RPMI8226 (cell line): Measurements from ENCODE around the gene CITED1.
"Not testable (repeated sequence)": the region's sequence is repeated elsewhere in the genome, so short reads cannot be mapped to it uniquely, and the experiment has no call there.

Source experiments
- DNase-seq: peaks from one replicate; pipeline ENCODE4 v3.0.0-alpha.2; 2015

The CITED1 gene

GRCh38 chrX:72305286-72306084, at the start of gene CITED1:
Gene CITED1, minus strand, starts transcription at chrX:72305914. Its CDS starts 3,045 bp downstream, at chrX:72302869.
- DNase-seq = peak; percentile 25

DNA sequence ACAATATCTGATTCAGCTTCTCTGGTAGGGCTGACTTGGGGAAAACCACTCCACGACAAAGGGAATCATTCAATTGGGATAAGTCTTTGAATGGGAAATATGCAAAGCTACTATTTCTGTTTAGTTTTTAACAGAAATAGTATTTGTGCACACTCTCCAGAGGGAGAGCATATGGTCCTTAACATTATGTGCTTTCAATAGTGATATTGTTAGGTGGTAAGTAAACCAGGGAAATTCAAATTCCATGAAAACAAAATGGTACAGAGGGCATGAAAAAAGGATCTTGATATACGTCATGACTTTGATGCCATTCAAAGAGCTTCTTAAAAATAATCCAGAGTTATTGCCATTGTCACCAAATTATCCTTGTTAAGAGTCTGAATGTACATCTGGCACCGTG, 47.1 kb upstream of the CITED1 start:
- no peak for DNase-seq

DNA sequence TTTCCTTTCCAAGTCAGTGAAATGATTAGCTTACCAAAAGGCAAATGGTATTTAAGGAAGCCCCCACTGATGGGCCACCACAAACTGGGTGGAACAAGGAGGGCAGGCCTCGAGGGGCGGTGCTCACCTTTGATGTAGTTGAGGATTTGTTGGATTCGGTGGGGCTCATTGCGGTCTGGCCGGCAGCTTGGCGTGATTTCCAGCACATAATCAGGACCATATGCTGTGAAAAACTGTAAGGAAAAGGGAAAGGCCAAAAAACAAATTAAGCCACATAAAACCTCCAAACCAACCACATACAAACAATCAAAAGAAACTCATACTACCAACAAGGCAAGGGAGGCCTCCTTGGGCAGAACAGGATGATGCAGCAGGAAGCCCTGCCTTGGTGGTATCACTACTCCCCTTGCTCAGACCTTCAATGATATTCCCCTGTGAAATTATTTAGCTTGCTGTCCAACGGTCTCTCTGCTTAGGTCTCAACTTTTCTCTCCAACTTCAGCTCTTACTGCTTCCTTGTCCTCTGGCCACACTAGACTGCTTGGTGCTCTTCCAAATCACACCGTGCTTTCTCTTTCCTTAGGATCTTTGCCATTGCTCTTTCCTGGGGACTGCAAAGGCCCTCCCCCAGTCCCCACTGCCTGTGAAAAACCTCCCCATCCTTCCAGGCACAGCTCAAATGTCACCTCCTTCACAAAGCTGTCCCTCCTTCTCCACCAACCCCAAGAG, 46.1 kb upstream of the CITED1 start:
- no peak for DNase-seq

DNA sequence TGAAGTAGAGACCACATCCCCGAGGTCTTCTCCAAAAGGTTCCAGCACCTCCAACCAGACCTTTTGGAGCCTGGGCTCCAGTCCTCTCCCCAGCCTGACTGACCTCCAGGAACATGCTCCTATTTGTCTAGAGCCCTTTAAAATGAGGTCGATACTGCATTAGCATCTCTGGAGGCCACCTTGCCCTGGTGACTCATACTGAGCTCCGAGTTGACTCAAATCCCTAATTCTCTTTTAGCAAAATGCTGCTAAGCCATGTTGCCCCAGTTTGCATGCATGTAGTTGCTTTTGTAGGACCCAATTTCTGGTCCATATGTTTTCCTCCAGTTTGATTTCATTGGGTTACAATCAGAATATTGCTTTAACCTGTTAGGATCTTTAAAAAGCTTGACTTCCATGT, 43.5 kb upstream of the CITED1 start:
- no peak for DNase-seq

DNA sequence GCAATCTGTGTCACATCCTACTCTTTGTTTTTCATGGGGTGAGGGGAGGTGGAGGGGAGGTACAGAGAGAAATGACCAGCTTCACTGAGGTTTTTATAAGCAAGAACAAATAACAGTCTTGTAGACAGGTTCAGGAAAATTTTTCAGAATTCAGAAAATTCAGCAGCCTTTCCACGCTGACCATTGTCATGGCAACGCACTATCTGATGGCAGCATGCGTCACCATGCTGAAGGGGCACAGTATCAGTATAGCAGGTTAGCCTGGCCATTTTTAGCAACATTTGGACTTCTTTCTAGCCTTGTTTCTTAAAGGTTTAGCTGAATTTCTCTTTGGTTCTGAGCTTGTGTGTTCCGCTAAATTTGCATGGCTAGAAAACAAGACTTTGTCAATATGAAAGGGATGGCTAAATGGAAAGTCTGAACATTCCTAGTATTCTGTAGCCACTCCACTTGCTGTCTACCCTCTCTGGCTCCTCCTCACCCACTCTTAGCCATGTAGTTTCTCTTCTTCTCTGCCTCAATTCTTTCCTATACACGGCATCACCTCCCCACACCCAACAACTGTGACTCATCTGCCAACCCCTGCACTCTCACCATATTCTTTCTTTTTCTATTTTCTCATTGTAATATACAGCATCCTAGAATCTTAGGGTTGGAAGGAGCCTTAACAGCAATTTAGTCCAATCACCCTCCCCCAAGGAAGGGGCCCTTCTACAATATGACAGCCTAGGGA, 42.7 kb upstream of the CITED1 start:
- DNase-seq = no peak

GRCh38 chrX:72347366-72347765, 41.7 kb upstream of the CITED1 start:
- no peak for DNase-seq

DNA sequence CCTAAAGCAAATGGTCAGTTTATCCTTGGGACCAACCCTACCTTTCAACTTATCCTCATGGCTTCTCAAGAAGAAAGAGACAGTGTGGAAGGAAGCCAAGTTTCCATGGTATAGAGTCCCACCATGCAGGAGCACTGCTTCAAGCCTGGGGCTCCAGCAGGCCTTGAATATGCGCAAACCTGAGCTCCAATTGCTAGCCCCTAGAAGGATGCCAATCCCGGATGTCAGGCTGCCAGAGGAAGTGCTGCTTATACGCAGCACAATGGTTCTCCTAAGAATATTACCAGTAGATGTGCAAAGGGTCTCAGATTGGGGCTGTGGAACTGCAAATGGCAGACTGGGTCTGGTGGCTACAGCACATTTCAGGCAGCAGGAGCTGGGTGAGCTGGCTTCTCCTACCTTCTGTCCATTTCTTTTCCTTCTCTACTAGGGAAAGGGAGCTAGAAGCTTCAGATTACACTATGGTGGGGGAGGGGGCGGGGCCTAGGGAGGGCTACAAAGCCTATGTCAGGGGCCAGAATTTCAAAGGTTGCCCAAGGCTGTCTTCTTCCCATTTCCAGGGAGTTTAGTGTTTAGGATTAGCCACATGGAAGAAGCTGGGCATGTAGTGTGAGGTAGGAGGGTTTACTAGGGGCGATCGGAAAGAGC, 40.7 kb upstream of the CITED1 start:
- DNase-seq = no peak

- DNase-seq = no peak
Measured at GRCh38 chrX:72340626-72341025, 34.9 kb upstream of the CITED1 start.

DNA sequence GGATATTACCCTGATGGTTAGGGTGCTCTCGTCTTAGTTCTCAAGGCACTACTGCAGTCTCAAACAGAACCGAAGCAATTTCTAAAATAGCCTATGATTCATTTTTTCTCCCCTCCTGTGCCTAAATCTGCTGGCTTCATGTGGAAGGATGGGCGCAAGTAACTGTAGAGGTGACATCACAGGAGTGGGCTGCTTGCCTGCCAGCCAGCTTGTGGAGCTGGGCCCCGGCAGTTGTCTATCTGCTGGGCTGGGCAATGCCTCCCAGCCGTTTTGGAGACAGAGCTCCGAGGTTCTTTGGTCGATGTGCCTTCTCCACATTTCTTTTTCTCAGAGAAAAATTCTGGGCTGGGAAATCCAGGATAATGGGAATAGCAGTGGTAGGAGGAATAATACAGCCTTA, 34.3 kb upstream of the CITED1 start:
- no peak for DNase-seq

DNA sequence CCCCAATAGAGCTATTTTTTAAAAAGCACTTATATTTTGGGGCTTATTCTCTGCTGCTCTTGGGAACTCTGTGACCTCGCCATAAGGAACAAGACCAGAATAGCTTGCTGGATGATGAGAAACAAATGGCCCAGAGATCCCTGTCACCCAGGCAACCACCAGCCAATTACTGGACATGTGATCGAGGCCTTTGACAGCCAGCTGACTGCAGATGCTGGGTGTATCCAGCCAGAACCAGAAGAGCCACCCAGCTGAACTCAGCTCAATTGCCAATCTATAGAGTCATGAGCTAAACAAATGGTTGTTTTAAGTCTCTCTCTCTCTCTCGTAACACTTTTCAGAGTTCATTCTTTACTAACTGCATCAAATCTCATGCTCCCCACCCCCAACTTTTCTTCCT, 24.4 kb upstream of the CITED1 start:
- DNase-seq = no peak

GRCh38 chrX:72326605-72327300, 21.0 kb upstream of the CITED1 start:
- DNase-seq = no peak

- DNase-seq = not testable (repeated sequence)
Measured at GRCh38 chrX:72319651-72320050, 13.9 kb upstream of the CITED1 start.

DNA sequence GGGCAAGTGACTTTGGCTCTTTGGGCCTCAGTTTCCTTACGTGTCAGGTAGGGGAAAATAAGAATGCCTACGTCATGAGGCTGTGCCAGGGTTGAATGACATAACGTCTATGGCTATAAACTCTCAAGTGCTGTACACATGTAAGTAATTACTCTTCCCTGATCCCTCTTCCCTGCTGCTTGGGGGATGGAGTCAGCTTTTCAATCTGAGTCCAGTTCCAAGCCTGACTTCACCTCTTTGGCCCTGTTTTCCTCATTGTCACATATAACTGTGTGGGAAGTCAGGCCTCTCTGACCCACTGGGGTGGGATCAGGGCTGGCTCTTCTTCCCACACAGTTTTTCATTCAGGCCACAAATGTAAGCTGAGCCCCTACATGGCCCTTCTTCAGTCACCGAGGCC, 11.4 kb upstream of the CITED1 start:
- no peak for DNase-seq

DNA sequence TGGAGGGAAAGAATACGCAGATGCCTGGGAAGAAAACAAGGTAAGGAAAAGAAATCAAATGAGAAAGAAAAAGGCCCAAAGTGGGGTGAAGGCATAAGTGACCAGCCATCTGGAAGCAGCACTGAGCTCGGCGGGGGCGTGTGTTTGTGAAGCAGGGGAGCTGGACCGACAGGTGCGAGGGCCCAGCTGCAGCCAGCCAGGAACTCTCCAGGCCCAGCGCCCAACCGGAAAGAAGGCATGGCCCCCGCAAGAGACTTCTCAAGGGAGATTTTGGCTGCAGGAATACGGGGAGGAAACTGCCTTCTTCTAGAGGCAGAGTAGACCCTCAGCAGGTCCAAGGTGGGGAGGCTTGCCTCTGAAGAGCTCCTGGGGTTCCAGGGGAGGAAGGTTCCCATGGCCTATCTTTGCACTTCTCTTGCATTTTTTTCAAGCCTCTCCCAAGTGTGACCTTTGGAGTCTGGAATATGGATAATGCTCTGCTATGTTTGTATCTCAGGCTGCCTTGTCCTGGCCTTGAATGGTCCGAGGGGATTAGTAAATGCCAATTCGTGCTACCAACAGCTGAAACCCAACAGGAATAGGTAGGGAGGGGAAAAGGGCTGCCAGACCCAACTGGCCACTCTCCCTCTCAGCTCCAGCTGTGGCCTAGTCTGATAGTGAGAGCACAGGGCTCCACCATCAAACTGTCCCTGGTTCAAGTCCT, 10.8 kb upstream of the CITED1 start:
- DNase-seq = no peak

DNA sequence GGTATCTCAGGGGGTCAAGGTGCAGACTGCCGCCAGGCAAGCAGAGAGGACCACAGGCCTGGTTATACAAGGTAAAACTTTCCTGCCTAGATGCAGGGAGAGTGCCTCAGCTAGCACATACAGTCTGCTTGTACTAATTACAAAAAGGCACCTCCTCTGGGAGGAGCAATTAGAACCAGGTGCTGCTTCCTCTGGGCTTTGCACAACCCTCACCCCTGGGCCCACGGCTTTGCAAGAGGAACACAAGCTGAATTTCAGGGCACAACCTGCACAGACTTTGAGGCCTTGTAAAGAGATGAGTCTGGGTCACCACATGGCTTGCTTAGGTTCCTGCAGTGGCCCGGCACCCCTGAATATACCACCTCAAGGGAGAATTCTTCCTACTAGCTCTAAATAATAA, 9.2 kb upstream of the CITED1 start:
- no peak for DNase-seq

- DNase-seq = no peak
Measured at GRCh38 chrX:72313707-72314641, 8.3 kb upstream of the CITED1 start.

DNA sequence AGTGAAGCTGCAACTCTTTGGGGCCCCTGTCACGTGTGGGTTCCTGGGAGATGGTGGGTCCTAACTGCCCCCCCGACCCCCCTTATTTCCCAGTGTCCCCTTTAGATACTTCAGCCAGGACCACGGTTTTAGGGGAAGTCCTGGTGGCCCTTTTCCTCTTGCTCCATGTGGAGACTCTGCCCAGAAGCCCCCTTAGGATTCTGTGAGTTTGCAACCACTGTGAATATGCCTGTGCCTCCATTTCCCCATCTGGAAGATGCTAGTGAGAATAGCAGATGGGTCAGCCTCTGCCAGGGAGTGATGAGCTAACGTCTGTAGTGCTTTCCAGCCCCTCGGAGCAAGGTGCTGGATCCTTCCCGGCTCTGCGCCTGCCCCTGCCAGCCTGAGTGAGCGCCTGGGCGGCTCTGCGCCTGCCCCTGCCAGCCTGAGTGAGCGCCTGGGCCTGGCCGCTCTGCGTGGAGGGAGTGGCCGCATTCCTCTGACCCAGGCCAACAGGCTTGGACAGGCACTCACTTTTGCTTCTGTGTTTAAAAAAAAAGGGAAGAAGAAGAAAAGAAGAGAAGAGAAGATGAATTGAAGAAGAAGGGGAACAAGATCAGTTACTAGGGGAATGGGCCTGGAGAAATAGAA, 6.7 kb upstream of the CITED1 start:
- no peak for DNase-seq

GRCh38 chrX:72309297-72310071, 3.8 kb upstream of the CITED1 start:
- no peak for DNase-seq

GRCh38 chrX:72308566-72309296, 3.0 kb upstream of the CITED1 start:
- DNase-seq = peak; percentile 65
